Bronchial epithelial cell (primary cell): ENCODE results near the gene TNFRSF21. TPM values are rescaled to one million over a fixed set of nuclear protein-coding genes. Genes with fewer than 3 reads are reported as not detected.

Experiments
- DNase-seq: peaks from one replicate; pipeline ENCODE4 v3.0.0-alpha.2; 2010; ENCODE audit warnings: low read depth
- FAIRE-seq: peaks from 2 replicates; lab custom pipeline; 2011; peaks lifted over from hg19 to GRCh38; lab: Jason Lieb, UNC
- H3K27me3 ChIP-seq: 2 replicates; pipeline ENCODE4 v1.5.1; 2011; ENCODE audit warnings: low read length; ENCODE audit not compliant: control insufficient read depth, insufficient read depth
- H3K36me3 ChIP-seq: 2 replicates; pipeline ENCODE4 v1.5.1; 2011; ENCODE audit warnings: low read length; ENCODE audit not compliant: control insufficient read depth, insufficient read depth
- H3K4me3 ChIP-seq: 2 replicates; pipeline ENCODE4 v1.5.1; 2011; ENCODE audit warnings: mild to moderate bottlenecking, low read depth, low read length, control low read depth
- total RNA-seq: library from RNA; depleted of rRNA; stranded (reverse); fragments of >200 nt; gene quantifications from 2 replicates; pipeline ENCODE4 v1.2.1, GENCODE V29; 2014
- TF ChIP-seq, protein P1 (sequence below): IDR thresholded peaks from 2 replicates; pipeline ENCODE4 v1.5.1; 2011; ENCODE audit warnings: mild to moderate bottlenecking, moderate library complexity, low read length, control low read depth, inconsistent platforms; ENCODE audit not compliant: insufficient read depth, severe bottlenecking

TNFRSF21 gene
- total RNA-seq, 1 donor from 2014 or later: 42.4 TPM

DNA sequence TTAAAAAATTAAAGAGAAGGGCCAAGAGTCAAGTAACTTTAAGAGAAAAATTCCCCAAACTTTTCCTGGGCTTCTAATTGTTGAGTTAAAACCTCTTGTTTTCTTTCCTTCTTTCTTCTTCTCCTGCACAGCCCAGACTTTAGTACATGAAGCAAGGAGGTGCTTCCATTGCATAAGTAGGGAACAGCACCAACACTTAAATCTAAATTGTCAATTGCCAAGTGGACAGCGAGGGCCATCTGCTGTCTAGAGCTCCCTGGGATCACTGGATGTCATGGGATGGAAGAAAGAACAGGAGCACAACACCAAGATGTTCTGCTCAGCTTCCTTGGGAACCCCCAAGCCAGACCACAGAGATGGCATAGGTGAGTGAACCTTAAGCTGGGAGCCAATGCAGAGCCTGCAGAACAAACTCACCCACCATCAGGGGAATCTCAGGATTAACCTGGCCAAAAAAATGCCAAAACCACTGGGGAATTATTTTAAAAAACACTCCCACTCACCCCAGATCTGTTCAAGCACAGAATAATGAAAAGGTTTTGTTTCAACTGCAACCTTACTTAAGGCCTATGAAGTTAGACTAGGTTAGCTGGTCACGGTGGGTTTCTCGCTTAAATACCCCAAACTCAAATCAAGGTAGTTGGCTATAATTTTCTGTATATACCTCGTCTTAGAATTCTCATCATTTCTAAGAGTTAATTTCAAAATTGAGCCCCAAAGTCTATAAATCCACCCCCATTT, 67.8 kb downstream of the TNFRSF21 start:
- Histone ChIP-seq H3K36me3 (peaks cover 6% of the 10 kb centered on the region), H3K27me3 (no peaks in the 10 kb centered on the region), H3K4me3 (no peak overlapping the region)
- TF ChIP-seq, protein P1, sequence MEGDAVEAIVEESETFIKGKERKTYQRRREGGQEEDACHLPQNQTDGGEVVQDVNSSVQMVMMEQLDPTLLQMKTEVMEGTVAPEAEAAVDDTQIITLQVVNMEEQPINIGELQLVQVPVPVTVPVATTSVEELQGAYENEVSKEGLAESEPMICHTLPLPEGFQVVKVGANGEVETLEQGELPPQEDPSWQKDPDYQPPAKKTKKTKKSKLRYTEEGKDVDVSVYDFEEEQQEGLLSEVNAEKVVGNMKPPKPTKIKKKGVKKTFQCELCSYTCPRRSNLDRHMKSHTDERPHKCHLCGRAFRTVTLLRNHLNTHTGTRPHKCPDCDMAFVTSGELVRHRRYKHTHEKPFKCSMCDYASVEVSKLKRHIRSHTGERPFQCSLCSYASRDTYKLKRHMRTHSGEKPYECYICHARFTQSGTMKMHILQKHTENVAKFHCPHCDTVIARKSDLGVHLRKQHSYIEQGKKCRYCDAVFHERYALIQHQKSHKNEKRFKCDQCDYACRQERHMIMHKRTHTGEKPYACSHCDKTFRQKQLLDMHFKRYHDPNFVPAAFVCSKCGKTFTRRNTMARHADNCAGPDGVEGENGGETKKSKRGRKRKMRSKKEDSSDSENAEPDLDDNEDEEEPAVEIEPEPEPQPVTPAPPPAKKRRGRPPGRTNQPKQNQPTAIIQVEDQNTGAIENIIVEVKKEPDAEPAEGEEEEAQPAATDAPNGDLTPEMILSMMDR: no peak
- no peak for DNase-seq
- FAIRE-seq: no peak

DNA sequence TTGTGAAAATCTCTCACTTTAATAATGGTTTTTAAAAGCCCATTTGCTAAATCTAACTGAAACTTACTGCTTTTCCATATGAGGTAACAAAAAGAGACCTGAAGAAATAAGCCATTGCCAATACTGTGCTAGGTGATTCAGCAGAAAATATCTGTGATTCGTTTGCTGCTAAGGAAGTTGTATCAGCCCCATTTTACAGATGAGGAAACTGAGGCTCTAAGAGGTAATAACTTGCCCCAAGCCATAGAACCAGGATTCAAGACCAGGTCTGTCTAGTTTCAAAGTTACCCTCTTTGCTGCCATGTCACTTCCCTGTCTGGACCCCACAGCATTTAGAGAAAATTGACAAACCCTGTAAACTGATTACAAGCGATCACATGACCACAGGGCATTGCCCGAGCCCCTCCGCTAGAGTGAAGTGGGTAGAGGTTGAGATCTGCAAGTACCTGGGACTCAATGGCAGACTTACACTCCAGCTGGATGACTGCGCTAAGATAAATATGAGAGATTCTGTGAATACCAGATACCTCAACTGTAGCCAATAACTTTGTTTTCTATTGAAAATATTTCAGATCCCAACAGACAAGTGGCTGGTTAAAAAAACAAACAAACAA, 69.3 kb downstream of the TNFRSF21 start:
- no peak for FAIRE-seq
- DNase-seq: no peak
- no peaks in the 10 kb centered on the region for H3K27me3 ChIP-seq
- H3K4me3 ChIP-seq: no peak overlapping the region
- TF ChIP-seq, protein P1: no peak
- peaks cover 8% of the 10 kb centered on the region for H3K36me3 ChIP-seq

GRCh38 chr6:47239546-47239945, 70.2 kb downstream of the TNFRSF21 start:
- FAIRE-seq: no peak
- H3K36me3 ChIP-seq: peaks cover 11% of the 10 kb centered on the region

GRCh38 chr6:47238456-47238995, 71.2 kb downstream of the TNFRSF21 start:
- H3K36me3 ChIP-seq: peaks cover 18% of the 10 kb centered on the region
- H3K27me3 ChIP-seq: no peaks in the 10 kb centered on the region
- H3K4me3 ChIP-seq: no peak overlapping the region
- DNase-seq (peak; percentile 23), FAIRE-seq (no peak)
- TF ChIP-seq, protein P1: no peak

More at GRCh38 chr6:47239546-47239945, 70.2 kb downstream of the TNFRSF21 start:
- Histone ChIP-seq H3K4me3 (no peak overlapping the region), H3K27me3 (no peaks in the 10 kb centered on the region)
- no peak for DNase-seq
- TF ChIP-seq, protein P1: no peak

- H3K27me3 ChIP-seq: no peaks in the 10 kb centered on the region
- no peak for FAIRE-seq
- no peak for DNase-seq
- H3K36me3 ChIP-seq: peaks cover 22% of the 10 kb centered on the region
- no peak overlapping the region for H3K4me3 ChIP-seq
- TF ChIP-seq, protein P1: no peak
Observed at GRCh38 chr6:47237196-47237595, 72.5 kb downstream of the TNFRSF21 start.
